ENCODE data around the gene ASTL. TPM values are rescaled to one million over a fixed set of nuclear protein-coding genes. Genes with fewer than 3 reads are reported as not detected.
A peak's percentile ranks its signal among the peaks of the same experiment; 100 is the strongest.

Gene ASTL
- total RNA-seq, 1 donor from 2014 or later = 2.9 TPM

GRCh38 chr2:96128456-96128855, 9.8 kb downstream of the ASTL start:
- DNase-seq (ENCODE audit: low spot score) = no peak
- Mint-ChIP-seq H3K4me3 (no peak overlapping the region), H3K4me1 (ENCODE audit: low read depth) (peaks cover 12% of the 10 kb centered on the region), H3K9me3 (no peaks in the 10 kb centered on the region), H3K27ac (no peak overlapping the region), H3K27me3 (ENCODE audit: insufficient read depth) (peaks cover 2% of the 10 kb centered on the region), H3K36me3 (ENCODE audit: low read depth) (peaks cover 12% of the 10 kb centered on the region)
- intact Hi-C loops (cut with micrococcal nuclease) = no loop called here

- DNase-seq (ENCODE audit: low spot score) = no peak
- peaks cover 10% of the 10 kb centered on the region for H3K36me3 Mint-ChIP-seq (ENCODE audit: low read depth)
- H3K4me3 Mint-ChIP-seq = no peak overlapping the region
- H3K4me1 Mint-ChIP-seq (ENCODE audit: low read depth) = peaks cover 11% of the 10 kb centered on the region
- peaks cover 22% of the 10 kb centered on the region for H3K27me3 Mint-ChIP-seq (ENCODE audit: insufficient read depth)
- no peak overlapping the region for H3K27ac Mint-ChIP-seq
- intact Hi-C loops (cut with micrococcal nuclease) = no loop called here
- no peaks in the 10 kb centered on the region for H3K9me3 Mint-ChIP-seq
Measured at GRCh38 chr2:96124406-96125265, 13.7 kb downstream of the ASTL start.

DNA sequence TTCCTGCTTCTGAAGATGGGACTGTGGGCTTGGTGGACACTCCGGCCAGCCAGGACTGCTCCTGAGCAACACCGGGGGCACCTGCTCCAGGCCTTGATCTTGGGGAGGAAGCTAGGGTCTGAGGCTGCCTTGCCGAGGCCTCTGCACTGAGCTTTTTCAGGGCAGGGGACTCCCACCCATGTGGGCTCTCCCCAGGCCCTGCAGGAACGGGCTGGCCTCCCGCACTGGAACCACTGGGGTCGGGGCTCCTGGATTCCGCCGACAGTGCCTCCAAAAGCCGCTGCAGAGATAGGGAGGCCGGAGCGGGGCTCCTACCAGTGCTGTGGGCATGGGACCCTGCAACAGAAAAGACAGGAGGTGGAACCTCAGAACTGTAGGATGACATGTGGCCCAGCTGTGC, 14.4 kb downstream of the ASTL start:
- DNase-seq (ENCODE audit: low spot score) = no peak
- intact Hi-C loops (cut with micrococcal nuclease) = no loop called here
- H3K27me3 Mint-ChIP-seq (ENCODE audit: insufficient read depth) = peaks cover 25% of the 10 kb centered on the region
- peaks cover 10% of the 10 kb centered on the region for H3K36me3 Mint-ChIP-seq (ENCODE audit: low read depth)
- no peak overlapping the region for H3K27ac Mint-ChIP-seq
- no peaks in the 10 kb centered on the region for H3K9me3 Mint-ChIP-seq
- peaks cover 11% of the 10 kb centered on the region for H3K4me1 Mint-ChIP-seq (ENCODE audit: low read depth)
- H3K4me3 Mint-ChIP-seq = no peak overlapping the region

- H3K4me3 Mint-ChIP-seq = no peak overlapping the region
- H3K4me1 Mint-ChIP-seq (ENCODE audit: low read depth) = peaks cover 11% of the 10 kb centered on the region
- peaks cover 26% of the 10 kb centered on the region for H3K27me3 Mint-ChIP-seq (ENCODE audit: insufficient read depth)
- H3K27ac Mint-ChIP-seq = no peak overlapping the region
- intact Hi-C loops (cut with micrococcal nuclease) = no loop called here
- H3K36me3 Mint-ChIP-seq (ENCODE audit: low read depth) = peaks cover 10% of the 10 kb centered on the region
- DNase-seq (ENCODE audit: low spot score) = no peak
- H3K9me3 Mint-ChIP-seq = no peaks in the 10 kb centered on the region
Measured at GRCh38 chr2:96123290-96123689, 15.0 kb downstream of the ASTL start.

- no peaks in the 10 kb centered on the region for H3K9me3 Mint-ChIP-seq
- H3K27ac Mint-ChIP-seq = no peak overlapping the region
- no peak for DNase-seq (ENCODE audit: low spot score)
- intact Hi-C loops (cut with micrococcal nuclease) = no loop called here
- H3K36me3 Mint-ChIP-seq (ENCODE audit: low read depth) = peaks cover 10% of the 10 kb centered on the region
- peaks cover 18% of the 10 kb centered on the region for H3K4me1 Mint-ChIP-seq (ENCODE audit: low read depth)
- peaks cover 31% of the 10 kb centered on the region for H3K27me3 Mint-ChIP-seq (ENCODE audit: insufficient read depth)
- H3K4me3 Mint-ChIP-seq = no peak overlapping the region
Measured at GRCh38 chr2:96122391-96122790, 15.9 kb downstream of the ASTL start.

DNA sequence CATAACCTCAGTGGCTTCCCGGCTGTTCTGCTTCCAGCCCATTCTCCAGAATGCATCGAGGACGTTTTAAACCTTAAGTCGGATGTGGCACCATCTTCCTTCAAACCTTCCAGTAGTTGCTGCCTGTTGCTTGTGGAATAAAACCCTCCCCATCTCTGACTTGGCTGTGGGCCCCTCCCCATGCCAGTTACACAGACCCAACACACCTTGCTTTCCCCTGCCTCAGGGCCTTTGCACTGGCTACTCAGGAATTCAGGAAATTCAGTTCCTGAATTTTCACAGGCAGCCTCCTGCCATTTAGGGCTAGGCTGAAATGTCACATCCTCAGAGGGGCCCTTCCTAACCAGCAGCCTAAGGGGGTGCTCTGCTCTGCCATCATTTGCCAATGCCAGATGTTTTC, 16.9 kb downstream of the ASTL start:
- Mint-ChIP-seq H3K4me1 (ENCODE audit: low read depth) (peaks cover 21% of the 10 kb centered on the region), H3K36me3 (ENCODE audit: low read depth) (peaks cover 6% of the 10 kb centered on the region), H3K27ac (no peak overlapping the region), H3K27me3 (ENCODE audit: insufficient read depth) (peaks cover 31% of the 10 kb centered on the region), H3K4me3 (no peak overlapping the region), H3K9me3 (no peaks in the 10 kb centered on the region)
- no peak for DNase-seq (ENCODE audit: low spot score)
- intact Hi-C loops (cut with micrococcal nuclease) = no loop called here

- intact Hi-C loops (cut with micrococcal nuclease) = no loop called here
- DNase-seq (ENCODE audit: low spot score) = no peak
- H3K9me3 Mint-ChIP-seq = no peaks in the 10 kb centered on the region
- peaks cover 3% of the 10 kb centered on the region for H3K36me3 Mint-ChIP-seq (ENCODE audit: low read depth)
- no peak overlapping the region for H3K27ac Mint-ChIP-seq
- H3K27me3 Mint-ChIP-seq (ENCODE audit: insufficient read depth) = peaks cover 31% of the 10 kb centered on the region
- no peak overlapping the region for H3K4me3 Mint-ChIP-seq
- H3K4me1 Mint-ChIP-seq (ENCODE audit: low read depth) = peaks cover 21% of the 10 kb centered on the region
Measured at GRCh38 chr2:96120991-96121390, 17.3 kb downstream of the ASTL start.

DNA sequence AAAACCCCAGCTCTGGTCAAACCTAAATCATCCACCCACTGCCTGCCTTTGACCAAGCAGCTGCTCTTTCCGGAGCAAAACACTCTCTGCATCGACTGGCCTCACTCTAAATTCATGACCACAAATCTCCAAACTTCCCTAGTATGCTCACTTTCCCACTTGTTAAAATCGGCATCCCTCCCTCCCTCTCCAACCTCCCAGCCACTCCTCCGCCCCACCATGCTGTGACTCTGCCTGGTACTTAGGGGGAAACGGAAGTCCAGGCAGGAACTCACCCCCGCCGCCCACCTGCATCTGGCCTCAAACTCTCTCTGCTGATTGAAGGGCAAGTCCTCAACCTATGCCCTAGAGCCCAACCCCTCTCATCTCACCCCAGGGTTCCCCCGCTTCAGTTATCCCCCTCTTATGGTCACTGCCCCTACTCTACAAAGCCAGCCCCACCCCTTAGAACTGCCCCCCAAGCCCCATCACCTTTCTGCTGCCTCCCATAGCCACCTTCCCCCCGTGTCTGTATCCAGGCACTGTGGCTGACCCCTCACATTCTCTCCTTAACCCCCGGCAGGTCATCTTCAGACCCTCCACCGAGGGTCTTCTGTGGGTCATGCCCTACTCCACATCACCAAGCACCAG, 18.1 kb downstream of the ASTL start:
- peaks cover 37% of the 10 kb centered on the region for H3K27me3 Mint-ChIP-seq (ENCODE audit: insufficient read depth)
- intact Hi-C loops (cut with micrococcal nuclease) = no loop called here
- no peaks in the 10 kb centered on the region for H3K36me3 Mint-ChIP-seq (ENCODE audit: low read depth)
- H3K4me1 Mint-ChIP-seq (ENCODE audit: low read depth) = peaks cover 28% of the 10 kb centered on the region
- no peak for DNase-seq (ENCODE audit: low spot score)
- H3K9me3 Mint-ChIP-seq = no peaks in the 10 kb centered on the region
- no peak overlapping the region for H3K4me3 Mint-ChIP-seq
- H3K27ac Mint-ChIP-seq = no peak overlapping the region

- Mint-ChIP-seq H3K9me3 (no peaks in the 10 kb centered on the region), H3K4me1 (ENCODE audit: low read depth) (peaks cover 28% of the 10 kb centered on the region), H3K4me3 (no peak overlapping the region), H3K27ac (peak overlapping the region; percentile 23), H3K27me3 (ENCODE audit: insufficient read depth) (peaks cover 37% of the 10 kb centered on the region), H3K36me3 (ENCODE audit: low read depth) (no peaks in the 10 kb centered on the region)
- intact Hi-C loops (cut with micrococcal nuclease) = loop anchor here (5.0 kb wide), 1 partner anchor 148 kb away; the partner anchor contains the start of genes CIAO1 and TMEM127
- DNase-seq (ENCODE audit: low spot score) = no peak
Measured at GRCh38 chr2:96119389-96119751, 18.9 kb downstream of the ASTL start.

DNA sequence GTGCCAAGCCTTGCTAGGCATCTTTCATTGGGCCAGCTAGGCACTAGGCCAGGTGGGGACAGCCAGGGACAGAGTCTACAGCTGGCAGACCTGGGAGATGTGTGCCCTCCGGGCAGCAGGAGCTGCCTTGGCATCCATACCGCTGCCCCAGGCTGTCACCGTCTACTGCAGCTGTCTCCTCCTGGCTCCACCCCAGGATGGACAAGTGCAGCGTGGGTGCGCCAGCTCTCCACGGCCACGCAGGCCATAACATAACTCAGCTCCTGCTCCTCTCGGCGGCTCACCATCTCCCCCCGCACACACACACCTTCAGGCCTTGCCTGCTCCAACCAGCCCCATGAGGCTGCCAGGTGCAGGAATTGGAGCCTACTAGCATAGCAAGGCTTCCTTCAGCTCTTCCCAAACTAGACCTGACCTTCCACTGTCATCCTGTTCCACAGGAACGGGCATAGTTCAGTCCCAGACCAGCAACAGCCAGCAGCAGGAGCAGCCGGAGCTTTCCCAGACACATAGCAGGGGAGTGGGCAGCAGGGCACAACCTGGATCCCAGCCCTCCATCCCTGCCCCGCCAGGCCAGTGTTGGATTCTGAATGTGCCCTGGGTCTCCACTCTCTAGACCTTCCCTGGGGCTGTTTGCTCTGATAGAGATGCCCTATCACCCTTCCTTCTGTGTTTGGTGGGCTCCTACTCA, 19.5 kb downstream of the ASTL start:
- DNase-seq (ENCODE audit: low spot score) = no peak
- peak overlapping the region; percentile 24 for H3K4me3 Mint-ChIP-seq

DNA sequence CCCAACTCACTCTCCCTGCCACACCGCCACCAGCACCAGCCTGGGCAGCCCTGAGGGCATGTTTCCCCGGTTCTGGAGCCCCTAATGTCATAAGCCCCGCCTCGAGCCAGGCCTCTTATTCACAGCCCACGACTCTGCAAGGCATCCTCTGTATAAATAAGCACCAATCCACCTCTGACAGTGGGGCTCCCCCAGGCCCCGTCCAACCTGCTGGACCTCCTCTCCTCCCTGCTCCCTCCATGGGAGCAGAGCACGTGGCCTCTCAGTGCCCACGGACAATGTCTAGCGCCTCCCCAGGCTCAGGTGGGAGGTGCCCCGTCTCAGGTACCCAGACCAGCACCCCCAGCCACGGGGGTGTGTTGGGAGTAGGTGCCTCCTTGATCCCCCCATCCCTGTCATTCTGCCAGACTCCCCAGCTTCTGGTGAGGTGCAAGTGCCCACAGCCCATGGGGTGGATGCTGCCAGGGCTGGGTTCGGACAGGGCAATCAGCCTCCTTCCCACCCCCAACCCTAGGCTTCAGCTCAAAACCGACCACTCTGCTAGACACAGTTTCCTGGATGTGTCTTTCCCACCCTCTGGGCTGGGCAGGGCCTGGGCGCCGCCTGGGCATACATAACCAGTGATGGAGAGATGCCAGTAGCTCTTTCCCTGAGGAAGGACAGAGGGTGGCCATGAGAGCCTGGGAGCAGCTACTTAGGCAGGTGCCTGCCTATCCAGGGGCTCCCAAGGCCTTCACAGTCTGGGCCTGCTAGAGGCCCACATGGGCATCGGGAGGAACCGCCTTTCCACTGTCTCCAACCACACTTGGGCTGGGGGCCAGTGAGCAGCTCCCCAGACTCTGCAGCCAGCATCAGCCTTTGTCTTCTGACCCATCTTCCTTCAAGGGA, 20.4 kb downstream of the ASTL start:
- no peak for DNase-seq (ENCODE audit: low spot score)
- H3K9me3 Mint-ChIP-seq = no peaks in the 10 kb centered on the region
- H3K36me3 Mint-ChIP-seq (ENCODE audit: low read depth) = no peaks in the 10 kb centered on the region

More for the DNA sequence above, 19.5 kb downstream of the ASTL start:
- intact Hi-C loops (cut with micrococcal nuclease) = loop anchor here (5.0 kb wide), 1 partner anchor 148 kb away; the partner anchor contains the start of genes CIAO1 and TMEM127
- Mint-ChIP-seq H3K9me3 (no peaks in the 10 kb centered on the region), H3K27ac (no peak overlapping the region), H3K36me3 (ENCODE audit: low read depth) (no peaks in the 10 kb centered on the region), H3K4me1 (ENCODE audit: low read depth) (peaks cover 28% of the 10 kb centered on the region), H3K27me3 (ENCODE audit: insufficient read depth) (peaks cover 37% of the 10 kb centered on the region)

DNA sequence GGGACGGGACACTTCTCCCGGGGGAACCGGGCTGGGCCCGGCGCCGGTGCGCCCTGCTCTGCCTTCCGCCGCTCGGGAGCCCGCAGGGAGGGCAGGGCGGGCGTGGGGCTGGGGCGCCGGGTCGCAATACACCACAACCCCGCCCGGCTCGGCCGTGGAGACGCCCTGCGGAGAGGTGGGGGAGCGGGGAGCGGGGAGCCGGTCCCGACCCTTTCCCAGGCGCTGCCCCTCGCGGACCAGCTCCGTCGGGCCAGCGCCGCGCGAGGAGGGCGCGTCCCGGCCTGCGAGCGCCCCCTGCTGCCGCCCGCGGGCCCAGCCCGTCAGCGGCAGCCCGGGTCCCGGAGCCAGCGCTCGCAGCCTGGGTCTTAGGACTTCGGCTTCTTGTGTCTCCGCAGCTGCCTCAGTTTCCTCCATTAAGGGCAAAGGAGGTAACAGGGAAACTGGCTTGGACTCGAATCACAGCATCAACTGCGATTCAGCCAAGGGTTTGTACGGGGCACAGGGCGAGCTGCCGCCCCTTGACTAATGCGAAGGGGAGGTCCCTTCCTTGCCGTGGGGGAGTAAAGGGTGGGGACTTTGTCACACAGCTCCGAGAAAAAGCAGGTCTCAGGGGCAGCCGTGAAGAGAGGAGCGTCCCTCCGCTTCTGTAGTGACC, 21.3 kb downstream of the ASTL start:
- peaks cover 28% of the 10 kb centered on the region for H3K4me1 Mint-ChIP-seq (ENCODE audit: low read depth)
- H3K27ac Mint-ChIP-seq = no peak overlapping the region
- H3K4me3 Mint-ChIP-seq = peak overlapping the region; percentile 75
- no peaks in the 10 kb centered on the region for H3K36me3 Mint-ChIP-seq (ENCODE audit: low read depth)
- peak; percentile 61 for DNase-seq (ENCODE audit: low spot score)
- peaks cover 37% of the 10 kb centered on the region for H3K27me3 Mint-ChIP-seq (ENCODE audit: insufficient read depth)
- H3K9me3 Mint-ChIP-seq = no peaks in the 10 kb centered on the region
- intact Hi-C loops (cut with micrococcal nuclease) = loop anchor here (1.0 to 5.0 kb wide), 4 partner anchors 28 to 150 kb away; partner anchors contain the start of genes CIAO1, DUSP2 and TMEM127

More for the DNA sequence above, 20.4 kb downstream of the ASTL start:
- Mint-ChIP-seq H3K27ac (no peak overlapping the region), H3K4me1 (ENCODE audit: low read depth) (peaks cover 28% of the 10 kb centered on the region), H3K27me3 (ENCODE audit: insufficient read depth) (peaks cover 39% of the 10 kb centered on the region), H3K4me3 (peak overlapping the region; percentile 75)
- intact Hi-C loops (cut with micrococcal nuclease) = loop anchor here (1.0 to 5.0 kb wide), 3 partner anchors 27 to 149 kb away; partner anchors contain the start of genes CIAO1, DUSP2 and TMEM127
